A549 (cell line): ENCODE measurements around the gene ZBTB46.
"Not testable (repeated sequence)": the region's sequence is repeated elsewhere in the genome, so short reads cannot be mapped to it uniquely, and the experiment has no call there.

Experiments used
- BCL3 ChIP-seq: fragments of >200 bp; sonication (Bioruptor Twin); formaldehyde crosslinking; IDR thresholded peaks from 3 replicates; pipeline ENCODE4 v1.6.1; 2016
- CHD4 ChIP-seq: fragments of 200-600 bp; sonication (generic); IDR thresholded peaks from 2 replicates; pipeline ENCODE4 v1.6.1; 2016; ENCODE audit warnings: antibody characterized with exemption, mild to moderate bottlenecking, borderline replicate concordance
- CTCF ChIP-seq: fragments of >200 bp; sonication (Bioruptor Twin); formaldehyde crosslinking; IDR thresholded peaks from 3 replicates; pipeline ENCODE4 v1.5.1; 2016
- EP300 ChIP-seq, 2 experiments: fragments of >200 bp; sonication (Bioruptor Twin); formaldehyde crosslinking; IDR thresholded peaks; 2 replicates in 1 of 2; 3 replicates in 1 of 2; pipeline ENCODE4 v1.6.1; 2016 to 2017
- FOSL2 ChIP-seq, 2 experiments: fragments of 450-650 bp in 1 of 2; fragments of >200 bp in 1 of 2; sonication (Bioruptor Twin) in 1 of 2; formaldehyde crosslinking; IDR thresholded peaks; 2 replicates each; pipeline versions ENCODE4 v1.5.0 to v1.6.1; 2016 to 2020; ENCODE audit warnings: mild to moderate bottlenecking in 1 of 2, moderate library complexity in 1 of 2
- HMGXB4 ChIP-seq: fragments of 250-450 bp; sonication (Bioruptor Pico); IDR thresholded peaks from 2 replicates; pipeline ENCODE4 v1.5.0; 2021; ENCODE audit warnings: mild to moderate bottlenecking, moderate library complexity, borderline replicate concordance
- JUNB ChIP-seq: fragments of >200 bp; sonication (Bioruptor Twin); formaldehyde crosslinking; IDR thresholded peaks from 2 replicates; pipeline ENCODE4 v1.6.1; 2016
- MAFK ChIP-seq: fragments of 450-650 bp; IDR thresholded peaks from 2 replicates; pipeline ENCODE4 v1.6.1; 2014; ENCODE audit not compliant: partially characterized antibody
- MAX ChIP-seq: IDR thresholded peaks from 2 replicates; pipeline ENCODE4 v1.6.1; 2012
- NFE2L2 ChIP-seq: fragments of 150-350 bp; conservative IDR thresholded peaks from 2 replicates; pipeline ENCODE4 v1.6.1; 2014; ENCODE audit warnings: low read length
- PBX3 ChIP-seq: IDR thresholded peaks from 2 replicates; pipeline ENCODE4 v1.6.1; 2012
- RAD21 ChIP-seq, 2 experiments: fragments of >200 bp in 1 of 2; sonication (Bioruptor Twin) in 1 of 2; formaldehyde crosslinking in 1 of 2; IDR thresholded peaks in 1 of 2; conservative IDR thresholded peaks in 1 of 2; 2 replicates in 1 of 2; 3 replicates in 1 of 2; pipeline ENCODE4 v1.6.1; 2012 to 2018; ENCODE audit warnings: inconsistent platforms in 1 of 2
- SREBF2 ChIP-seq: fragments of 450-650 bp; IDR thresholded peaks from 2 replicates; pipeline ENCODE4 v1.6.1; 2014; ENCODE audit warnings: mild to moderate bottlenecking, moderate library complexity
- TP53 ChIP-seq: fragments of 250-450 bp; sonication (Bioruptor Pico); IDR thresholded peaks from 2 replicates; pipeline ENCODE4 v1.5.0; 2021; ENCODE audit warnings: mild to moderate bottlenecking, moderate library complexity

- not testable (repeated sequence) for TF ChIP-seq CTCF; EP300 (IDR thresholded peaks at IDR 0.05); MAFK; NFE2L2; BCL3; PBX3; HMGXB4; JUNB; TP53; RAD21 (conservative IDR thresholded peaks at IDR 0.05 in 1 of 2, IDR thresholded peaks at IDR 0.05 in 1 of 2); SREBF2; MAX; FOSL2 (IDR thresholded peaks at IDR 0.05); FOSL2 (CRISPR knock-in tag; IDR thresholded peaks at IDR 0.05); CHD4
Observed at GRCh38 chr20:63799127-63799526, 31.9 kb downstream of the ZBTB46 start.
